NT2/D1 (cell line): ENCODE results near the gene SRBD1.

Experiments
- SUZ12 ChIP-seq: IDR thresholded peaks from 2 replicates; pipeline ENCODE4 v1.6.1; 2011; ENCODE audit not compliant: insufficient read length, insufficient read depth; ENCODE audit errors: extremely low read depth
- YY1 ChIP-seq: IDR thresholded peaks from 2 replicates; pipeline ENCODE4 v1.6.1; 2011; ENCODE audit not compliant: insufficient read length, insufficient read depth
- ZNF274 ChIP-seq: IDR thresholded peaks from 2 replicates; pipeline ENCODE4 v1.6.1; 2011; ENCODE audit warnings: mild to moderate bottlenecking, low read depth, low read length

DNA sequence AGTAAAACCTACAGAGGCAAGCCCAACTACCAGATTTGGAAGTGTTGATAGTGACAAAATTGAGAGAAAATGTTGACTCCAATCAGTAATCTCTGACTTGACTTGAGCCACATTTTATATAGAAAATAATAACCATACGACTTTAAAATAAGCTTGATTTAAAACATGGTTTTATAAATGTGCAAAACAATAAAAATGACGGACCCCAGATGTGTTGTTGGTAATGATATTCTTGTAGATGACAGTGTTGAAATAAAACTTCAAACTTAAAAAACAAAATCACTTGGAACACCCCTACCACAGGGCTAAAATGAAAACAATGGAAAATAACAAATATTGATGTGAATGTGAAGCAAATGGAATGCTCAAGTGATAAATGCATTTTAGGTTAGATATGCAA is 188.1 kb downstream of the SRBD1 start:
- TF ChIP-seq ZNF274 = no peak
- TF ChIP-seq YY1 = no peak
- TF ChIP-seq SUZ12 = no peak
